HepG2 (cell line): ENCODE results near the gene DNAJB12. TPM values are rescaled to one million over a fixed set of nuclear protein-coding genes. Genes with fewer than 3 reads are reported as not detected.

Source experiments
- ARHGAP35 ChIP-seq: sonication (generic); formaldehyde crosslinking; IDR thresholded peaks from 2 replicates; pipeline ENCODE4 v1.9.0; 2022; ENCODE audit warnings: mild to moderate bottlenecking, inconsistent platforms, moderate library complexity, missing genetic modification reagents, borderline replicate concordance
- FOXA1 ChIP-seq, 2 experiments: fragments of 450-650 bp in 1 of 2; sonication (generic) in 1 of 2; formaldehyde crosslinking in 1 of 2; IDR thresholded peaks; 2 replicates each; pipeline versions ENCODE4 v1.4.0 to v1.6.1; 2016 to 2020; ENCODE audit warnings: missing genetic modification reagents in 1 of 2
- MTF1 ChIP-seq: sonication (generic); formaldehyde crosslinking; IDR thresholded peaks from 2 replicates; pipeline ENCODE4 v1.5.0; 2020; ENCODE audit warnings: missing genetic modification reagents
- NCOA2 ChIP-seq: sonication (generic); formaldehyde crosslinking; IDR thresholded peaks from 2 replicates; pipeline ENCODE4 v1.8.0; 2022; ENCODE audit warnings: inconsistent platforms
- NKX3-1 ChIP-seq: sonication (generic); formaldehyde crosslinking; IDR thresholded peaks from 2 replicates; pipeline ENCODE4 v1.5.0; 2020; ENCODE audit warnings: missing genetic modification reagents
- NR2F6 ChIP-seq, 2 experiments: IDR thresholded peaks; 2 replicates each; pipeline ENCODE4 v1.6.1; 2016; ENCODE audit warnings: antibody characterized with exemption in 1 of 2, mild to moderate bottlenecking in 1 of 2
- SCMH1 ChIP-seq: sonication (generic); formaldehyde crosslinking; IDR thresholded peaks from 2 replicates; pipeline ENCODE4 v1.9.0; 2021; ENCODE audit warnings: missing genetic modification reagents, mild to moderate bottlenecking, borderline replicate concordance
- SNAPC5 ChIP-seq: sonication (generic); formaldehyde crosslinking; IDR thresholded peaks from 2 replicates; pipeline ENCODE4 v1.8.1; 2023; ENCODE audit warnings: mild to moderate bottlenecking, missing genetic modification reagents, borderline replicate concordance
- TBP ChIP-seq: sonication (generic); formaldehyde crosslinking; IDR thresholded peaks from 2 replicates; pipeline ENCODE4 v1.5.0; 2020; ENCODE audit warnings: missing genetic modification reagents
- THAP8 ChIP-seq: sonication (generic); formaldehyde crosslinking; IDR thresholded peaks from 2 replicates; pipeline ENCODE4 v1.5.1; 2020; ENCODE audit warnings: missing genetic modification reagents, mild to moderate bottlenecking, borderline replicate concordance
- ZNF136 ChIP-seq: sonication (generic); formaldehyde crosslinking; IDR thresholded peaks from 2 replicates; pipeline ENCODE4 v1.8.1; 2022; ENCODE audit warnings: low read depth, mild to moderate bottlenecking, moderate library complexity, missing genetic modification reagents
- ZNF343 ChIP-seq: sonication (generic); formaldehyde crosslinking; IDR thresholded peaks from 2 replicates; pipeline ENCODE4 v1.4.0; 2020; ENCODE audit warnings: mild to moderate bottlenecking, missing genetic modification reagents
- ZNF557 ChIP-seq: sonication (generic); formaldehyde crosslinking; IDR thresholded peaks from 2 replicates; pipeline ENCODE4 v1.4.0; 2020; ENCODE audit warnings: missing genetic modification reagents
- ZNF597 ChIP-seq: sonication (generic); formaldehyde crosslinking; IDR thresholded peaks from 2 replicates; pipeline ENCODE4 v1.5.0; 2020; ENCODE audit warnings: missing genetic modification reagents
- ZNF83 ChIP-seq: sonication (generic); formaldehyde crosslinking; IDR thresholded peaks from 2 replicates; pipeline ENCODE4 v1.4.0; 2020; ENCODE audit warnings: missing genetic modification reagents, mild to moderate bottlenecking, borderline replicate concordance
- polyA plus RNA-seq, 8 experiments: library from polyadenylated mRNA; depleted of rRNA in 3 of 8; stranded (reverse) in 7 of 8; unstranded in 1 of 8; fragments of >200 nt; fragmentation: Illumina TruSeq in 4 of 8; extraction: Trizol in 4 of 8; gene quantifications; 2 replicates each; pipeline versions ENCODE4 v1.2.1 to v1.2.3, GENCODE V29; 2011 to 2016; ENCODE audit warnings: low read depth in 4 of 8, missing spikeins in 1 of 8, mixed read lengths in 1 of 8; ENCODE audit not compliant: insufficient read depth in 1 of 8
- total RNA-seq, 5 experiments: library from RNA; depleted of rRNA; stranded (reverse); fragments of >200 nt; fragmentation: Illumina TruSeq; extraction: Trizol; gene quantifications; 2 replicates each; pipeline ENCODE4 v1.2.3, GENCODE V29; 2016; ENCODE audit warnings: low read depth in 1 of 5
- TF ChIP-seq, protein P1 (sequence below), 2 experiments: sonication (generic) in 1 of 2; formaldehyde crosslinking in 1 of 2; IDR thresholded peaks; 2 replicates each; pipeline versions ENCODE4 v1.6.1 to v1.9.0; 2014 to 2022; ENCODE audit warnings: antibody characterized with exemption in 1 of 2, borderline replicate concordance in 1 of 2, inconsistent platforms in 1 of 2, low read depth in 1 of 2, missing genetic modification reagents in 1 of 2
- TF ChIP-seq, protein P2 (sequence below): sonication (generic); formaldehyde crosslinking; IDR thresholded peaks from 2 replicates; pipeline ENCODE4 v1.4.0; 2020; ENCODE audit warnings: missing genetic modification reagents, low read depth, mild to moderate bottlenecking, borderline replicate concordance

DNAJB12 gene
- total and polyA plus RNA-seq, 2 of the 13 experiments (the other 11 are each of a cell fraction or from before 2014, with no cell fraction given) = 10.8 to 18.2 TPM

GRCh38 chr10:72319416-72320254, 35.1 kb downstream of the DNAJB12 start (continued):
- TF ChIP-seq, protein P1, sequence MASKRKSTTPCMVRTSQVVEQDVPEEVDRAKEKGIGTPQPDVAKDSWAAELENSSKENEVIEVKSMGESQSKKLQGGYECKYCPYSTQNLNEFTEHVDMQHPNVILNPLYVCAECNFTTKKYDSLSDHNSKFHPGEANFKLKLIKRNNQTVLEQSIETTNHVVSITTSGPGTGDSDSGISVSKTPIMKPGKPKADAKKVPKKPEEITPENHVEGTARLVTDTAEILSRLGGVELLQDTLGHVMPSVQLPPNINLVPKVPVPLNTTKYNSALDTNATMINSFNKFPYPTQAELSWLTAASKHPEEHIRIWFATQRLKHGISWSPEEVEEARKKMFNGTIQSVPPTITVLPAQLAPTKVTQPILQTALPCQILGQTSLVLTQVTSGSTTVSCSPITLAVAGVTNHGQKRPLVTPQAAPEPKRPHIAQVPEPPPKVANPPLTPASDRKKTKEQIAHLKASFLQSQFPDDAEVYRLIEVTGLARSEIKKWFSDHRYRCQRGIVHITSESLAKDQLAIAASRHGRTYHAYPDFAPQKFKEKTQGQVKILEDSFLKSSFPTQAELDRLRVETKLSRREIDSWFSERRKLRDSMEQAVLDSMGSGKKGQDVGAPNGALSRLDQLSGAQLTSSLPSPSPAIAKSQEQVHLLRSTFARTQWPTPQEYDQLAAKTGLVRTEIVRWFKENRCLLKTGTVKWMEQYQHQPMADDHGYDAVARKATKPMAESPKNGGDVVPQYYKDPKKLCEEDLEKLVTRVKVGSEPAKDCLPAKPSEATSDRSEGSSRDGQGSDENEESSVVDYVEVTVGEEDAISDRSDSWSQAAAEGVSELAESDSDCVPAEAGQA (IDR thresholded peaks at IDR 0.05; ENCODE audit: low read depth) = no peak
- TF ChIP-seq, protein P1 (CRISPR knock-in tag; IDR thresholded peaks at IDR 0.05; ENCODE audit: borderline replicate concordance) = no peak
- peak; percentile 39 for TF ChIP-seq NR2F6 (IDR thresholded peaks at IDR 0.05)
- TF ChIP-seq NR2F6 (CRISPR knock-in tag; IDR thresholded peaks at IDR 0.05) = peak; percentile 81
- no peak for TF ChIP-seq SCMH1
- no peak for TF ChIP-seq THAP8 (CRISPR knock-in tag)
- TF ChIP-seq, protein P2, sequence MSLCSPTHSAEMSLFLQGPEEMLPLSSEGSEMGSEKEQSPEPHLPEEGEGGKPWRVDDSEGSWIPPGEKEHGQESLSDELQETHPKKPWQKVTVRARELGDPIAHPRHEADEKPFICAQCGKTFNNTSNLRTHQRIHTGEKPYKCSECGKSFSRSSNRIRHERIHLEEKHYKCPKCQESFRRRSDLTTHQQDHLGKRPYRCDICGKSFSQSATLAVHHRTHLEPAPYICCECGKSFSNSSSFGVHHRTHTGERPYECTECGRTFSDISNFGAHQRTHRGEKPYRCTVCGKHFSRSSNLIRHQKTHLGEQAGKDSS (CRISPR knock-in tag) = peak; percentile 68; the same call in 1 of the 2 replicates
- no peak for TF ChIP-seq ZNF597 (CRISPR knock-in tag)
- TF ChIP-seq ZNF83 (CRISPR knock-in tag) = no peak
- no peak for TF ChIP-seq ZNF557 (CRISPR knock-in tag)
- TF ChIP-seq FOXA1 (IDR thresholded peaks at IDR 0.05) = no peak
- peak; percentile 91 for TF ChIP-seq FOXA1 (CRISPR knock-in tag; IDR thresholded peaks at IDR 0.05)
- TF ChIP-seq ZNF343 (CRISPR knock-in tag) = peak; percentile 74; the same call in 1 of the 2 replicates
- TF ChIP-seq NCOA2 (CRISPR knock-in tag) = peak; percentile 72; the same call in 1 of the 2 replicates
- no peak for TF ChIP-seq NKX3-1 (CRISPR knock-in tag)
- TF ChIP-seq SNAPC5 (CRISPR knock-in tag) = no peak
- no peak for TF ChIP-seq TBP (CRISPR knock-in tag)
- no peak for TF ChIP-seq ZNF136 (CRISPR knock-in tag)
- no peak for TF ChIP-seq ARHGAP35 (CRISPR knock-in tag)
- peak; percentile 89; the same call in 1 of the 2 replicates for TF ChIP-seq MTF1
